Endothelial cell of umbilical vein (primary cell): ENCODE measurements around the gene PAQR4. TPM values are rescaled to one million over a fixed set of nuclear protein-coding genes. Genes with fewer than 3 reads are reported as not detected.

Experiments
- BruUV-seq: library from RNA; stranded (reverse); fragments of 400-500 nt; replicated peaks from 2 replicates; lab custom pipeline; 2021; lab: Mats Ljungman, UMichigan
- CTCF ChIA-PET: fragments of 300-600, 350-600 bp; sonication (Branson Sonifier 250); formaldehyde crosslinking; loops from one replicate; lab custom pipeline; 2021; ENCODE audit warnings: antibody characterized with exemption, inconsistent platforms; lab: Charles Lee
- POLR2A ChIA-PET: fragments of 300-600, 350-600 bp; sonication (Branson Sonifier 250); formaldehyde crosslinking; loops from one replicate; lab custom pipeline; 2021; ENCODE audit warnings: antibody characterized with exemption, inconsistent platforms; lab: Charles Lee
- DNase-seq: peaks from one replicate; pipeline ENCODE4 v3.0.0-alpha.2; 2011; ENCODE audit warnings: low read depth, low spot score
- FAIRE-seq: peaks from 2 replicates; lab custom pipeline; 2011; peaks lifted over from hg19 to GRCh38; lab: Jason Lieb, UNC
- H2AFZ ChIP-seq: 2 replicates; pipeline ENCODE4 v1.6.0; 2012; ENCODE audit warnings: low read depth, low read length, control low read depth, inconsistent platforms
- H3K27ac ChIP-seq: 2 replicates; pipeline ENCODE4 v1.5.1; 2011; ENCODE audit warnings: low read depth, mild to moderate bottlenecking, control low read depth, low read length, moderate library complexity; ENCODE audit not compliant: insufficient read depth
- H3K27me3 ChIP-seq, 2 experiments: 2 replicates each; pipeline versions ENCODE4 v1.6.0 to v1.6.1; 2011; ENCODE audit warnings: low read length in 2 of 2, mixed read lengths in 1 of 2; ENCODE audit not compliant: control insufficient read depth in 2 of 2, insufficient read depth in 2 of 2
- H3K36me3 ChIP-seq, 2 experiments: 2 replicates in 1 of 2; 3 replicates in 1 of 2; pipeline ENCODE4 v1.5.1; 2011; ENCODE audit warnings: low read length in 2 of 2, mild to moderate bottlenecking in 1 of 2, moderate library complexity in 1 of 2; ENCODE audit not compliant: control insufficient read depth in 2 of 2, insufficient read depth in 2 of 2; ENCODE audit errors: extremely low read depth in 1 of 2
- H3K4me1 ChIP-seq: 3 replicates; pipeline ENCODE4 v1.5.1; 2011; ENCODE audit warnings: mild to moderate bottlenecking, low read length; ENCODE audit not compliant: control insufficient read depth, insufficient read depth; ENCODE audit errors: extremely low read depth
- H3K4me2 ChIP-seq: 2 replicates; pipeline ENCODE4 v1.6.1; 2011; ENCODE audit warnings: low read length, control low read depth, mixed read lengths; ENCODE audit not compliant: insufficient read depth
- H3K4me3 ChIP-seq, 3 experiments: fragments of 200-600 bp in 1 of 3; sonication (generic), shearing (Covaris generic) in 1 of 3; replicated peaks in 1 of 3; 2 replicates each; pipeline ENCODE4 v1.5.1; 2011 to 2016; ENCODE audit warnings: control low read depth in 3 of 3, low read length in 3 of 3, mild to moderate bottlenecking in 2 of 3, inconsistent platforms in 1 of 3, low read depth in 1 of 3, moderate library complexity in 1 of 3; ENCODE audit not compliant: insufficient read depth in 1 of 3
- H3K79me2 ChIP-seq: 2 replicates; pipeline ENCODE4 v1.6.0; 2012; ENCODE audit warnings: low read length, inconsistent platforms; ENCODE audit not compliant: control insufficient read depth, insufficient read depth
- H3K9ac ChIP-seq: replicated peaks from 2 replicates; pipeline ENCODE3; 2011; ENCODE audit warnings: low read length, control low read depth; ENCODE audit not compliant: insufficient read depth; ENCODE audit errors: extremely low read depth
- H3K9me1 ChIP-seq: replicated peaks from 3 replicates; pipeline ENCODE4 v1.6.0; 2011; ENCODE audit warnings: mild to moderate bottlenecking, low read length; ENCODE audit not compliant: control insufficient read depth, insufficient read depth; ENCODE audit errors: extremely low read depth
- H3K9me3 ChIP-seq: replicated peaks from 2 replicates; pipeline ENCODE4 v1.5.1; 2012; ENCODE audit warnings: low read length, inconsistent platforms; ENCODE audit not compliant: control insufficient read depth, insufficient read depth
- H4K20me1 ChIP-seq: replicated peaks from 2 replicates; pipeline ENCODE3; 2011; ENCODE audit warnings: mild to moderate bottlenecking, low read length; ENCODE audit not compliant: control insufficient read depth, insufficient read depth; ENCODE audit errors: extremely low read depth
- CTCF ChIP-seq, 2 donors: IDR thresholded peaks; 1 replicate in 1 of 2; 2 replicates in 1 of 2; pipeline ENCODE4 v1.5.1; 2011; ENCODE audit warnings: low read length in 2 of 2, mild to moderate bottlenecking in 2 of 2, moderate library complexity in 2 of 2, control low read depth in 1 of 2, inconsistent platforms in 1 of 2, low read depth in 1 of 2; ENCODE audit not compliant: insufficient read depth in 1 of 2; ENCODE audit errors: extremely low read depth in 1 of 2
- EZH2 ChIP-seq: IDR thresholded peaks from 2 replicates; pipeline ENCODE4 v1.6.1; 2012; ENCODE audit warnings: borderline replicate concordance, low read depth, mild to moderate bottlenecking, moderate library complexity, low read length, inconsistent platforms; ENCODE audit not compliant: severe bottlenecking
- FOS ChIP-seq: IDR thresholded peaks from 2 replicates; pipeline ENCODE4 v1.6.1; 2011; ENCODE audit warnings: mild to moderate bottlenecking, low read length, moderate library complexity, borderline replicate concordance; ENCODE audit not compliant: insufficient read depth
- GATA2 ChIP-seq: IDR thresholded peaks from 2 replicates; pipeline ENCODE4 v1.7.0; 2011; ENCODE audit warnings: low read depth, mild to moderate bottlenecking, moderate library complexity, mixed read lengths, low read length; ENCODE audit not compliant: insufficient read length, insufficient read depth
- JUN ChIP-seq: IDR thresholded peaks from 2 replicates; pipeline ENCODE4 v1.6.1; 2011; ENCODE audit warnings: borderline replicate concordance, low read depth; ENCODE audit not compliant: insufficient read length, insufficient read depth
- MAX ChIP-seq: IDR thresholded peaks from 2 replicates; pipeline ENCODE4 v1.6.1; 2011; ENCODE audit not compliant: insufficient read depth, insufficient read length
- MYC ChIP-seq: IDR thresholded peaks from one replicate; pipeline ENCODE4 v1.6.1; 2011; ENCODE audit warnings: mild to moderate bottlenecking, low read depth, low read length
- POLR2A ChIP-seq: IDR thresholded peaks from 2 replicates; pipeline ENCODE4 v1.6.1; 2012; ENCODE audit warnings: low read depth, mild to moderate bottlenecking, control low read depth, low read length
- POLR2AphosphoS5 ChIP-seq: IDR thresholded peaks from 2 replicates; pipeline ENCODE4 v1.6.1; 2012; ENCODE audit warnings: low read depth, mild to moderate bottlenecking, control low read depth, low read length, moderate library complexity; ENCODE audit not compliant: insufficient read depth
- dilution Hi-C: fragments of 300-500 bp; cut with MboI; formaldehyde crosslinking; loops from one replicate; pipeline ENCODE4 v1.15.0; 2019; ENCODE audit warnings: low sequenced_read_pairs; ENCODE audit not compliant: extremely low pct_ligation_motif_present
- intact Hi-C: fragments of 100-400 bp; cut with micrococcal nuclease; formaldehyde crosslinking; loops from one replicate; pipeline ENCODE4 v1.10.0; 2022
- polyA plus RNA-seq, 4 experiments: library from polyadenylated mRNA; depleted of rRNA in 3 of 4; stranded (reverse) in 3 of 4; unstranded in 1 of 4; fragments of >200 nt; gene quantifications; 2 replicates each; pipeline versions ENCODE4 v1.2.1 to v1.2.3, GENCODE V29; 2011 to 2012; ENCODE audit warnings: missing spikeins in 1 of 4
- total RNA-seq: library from RNA; stranded (reverse); gene quantifications from 2 replicates; pipeline ENCODE4 v1.2.3, GENCODE V29; 2021

The PAQR4 gene
- total and polyA plus RNA-seq, 2 donors (not counting 3 experiments of a cell fraction or from before 2014, with no cell fraction given), result 23.8 to 31.2 TPM

- ChIA-PET POLR2A (interaction anchor here (1.4 kb wide), 1 partner anchor 112 kb away, joined by 3 read pairs; the partner anchor contains the start of gene ZNF213), CTCF (interaction anchor here (1.4 to 6.1 kb wide), 4 partner anchors 8 to 107 kb away, joined by 6 to 52 read pairs (median 9); no protein-coding TSS in a partner anchor)
- TF ChIP-seq GATA2, result no peak
- no peak for TF ChIP-seq MAX
- no peak for TF ChIP-seq MYC
- no peak for TF ChIP-seq CTCF (IDR thresholded peaks at IDR 0.05; ENCODE audit: extremely low read depth in 1 of 2, insufficient read depth in 1 of 2, low read depth in 1 of 2, low read length in 2 of 2)
- TF ChIP-seq POLR2AphosphoS5, result peak; percentile 82
- no peak for TF ChIP-seq EZH2
- peak; percentile 90 for TF ChIP-seq JUN
- TF ChIP-seq FOS, result peak; percentile 99
- TF ChIP-seq POLR2A, result no peak
- Histone ChIP-seq H4K20me1 (no peaks in the 10 kb centered on the region), H3K4me2 (peak overlapping the region; percentile 83), H3K27ac (peak overlapping the region; percentile 98), H3K4me3 (peak overlapping the region; percentile 45 to 61 (median 53)), H3K9me3 (no peaks in the 10 kb centered on the region), H2AFZ (no peak overlapping the region), H3K27me3 (no peaks in the 10 kb centered on the region), H3K9ac (peak overlapping the region; percentile 90), H3K36me3 (peaks cover 0 to 9% of the 10 kb centered on the region in 2 experiments), H3K79me2 (peaks cover 2% of the 10 kb centered on the region), H3K4me1 (peaks cover 18% of the 10 kb centered on the region), H3K9me1 (no peaks in the 10 kb centered on the region)
- intact Hi-C loops (no loop called here), dilution Hi-C loops (no loop called here)
- BruUV-seq, result no TSS peak
- FAIRE-seq (peak; percentile 95), DNase-seq (peak; percentile 93)
Observed at GRCh38 chr16:3022208-3022683, 53.1 kb downstream of the PAQR4 start.
